GM12874 (cell line): ENCODE data around the gene CA7.

Source experiments
- TF ChIP-seq, protein P1 (sequence below): IDR thresholded peaks from 2 replicates; pipeline ENCODE4 v1.5.1; 2011; ENCODE audit warnings: low read depth, mild to moderate bottlenecking, control low read depth, low read length, moderate library complexity; ENCODE audit not compliant: insufficient read depth

Gene CA7

DNA sequence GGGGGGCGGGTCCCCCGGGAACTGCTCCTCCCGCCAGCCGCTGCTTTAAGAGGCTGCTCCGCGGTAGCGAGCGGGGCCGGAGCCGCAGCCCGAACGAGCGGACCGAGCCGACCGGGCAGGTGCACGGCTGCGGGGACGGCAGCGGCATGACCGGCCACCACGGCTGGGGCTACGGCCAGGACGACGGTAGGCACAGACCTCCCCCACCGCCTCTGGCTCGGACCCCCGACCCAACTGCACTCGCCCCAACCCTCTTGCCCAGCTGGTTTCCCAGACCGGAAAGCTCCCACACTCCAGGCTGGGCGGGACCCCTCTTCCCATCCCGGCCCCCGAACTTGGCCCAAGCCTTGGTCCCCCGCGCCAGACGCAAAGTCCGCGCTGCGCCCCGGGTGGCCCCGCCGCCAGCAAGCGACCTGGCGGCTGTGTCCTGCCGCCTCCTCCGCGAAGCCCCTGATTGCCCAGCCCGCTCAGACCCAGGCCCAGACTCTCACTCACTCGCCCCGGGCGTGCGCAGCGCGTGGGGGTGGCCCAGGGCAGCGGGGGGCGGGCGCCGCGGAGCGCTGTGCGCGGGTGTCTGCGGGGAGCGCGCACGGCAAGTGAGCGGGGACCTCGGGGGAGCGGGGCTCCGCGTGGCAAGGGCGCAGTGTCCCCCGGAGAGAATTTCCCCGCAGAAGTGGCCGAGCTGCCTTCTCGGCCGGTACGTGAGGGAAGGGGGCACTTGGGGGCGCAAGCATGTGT is at the start of gene CA7:
TSS of gene CA7 (plus strand) at position 73 of the 738 bp plus-strand sequence. CDS start at position 147, 74 bp downstream.
- TF ChIP-seq, protein P1, sequence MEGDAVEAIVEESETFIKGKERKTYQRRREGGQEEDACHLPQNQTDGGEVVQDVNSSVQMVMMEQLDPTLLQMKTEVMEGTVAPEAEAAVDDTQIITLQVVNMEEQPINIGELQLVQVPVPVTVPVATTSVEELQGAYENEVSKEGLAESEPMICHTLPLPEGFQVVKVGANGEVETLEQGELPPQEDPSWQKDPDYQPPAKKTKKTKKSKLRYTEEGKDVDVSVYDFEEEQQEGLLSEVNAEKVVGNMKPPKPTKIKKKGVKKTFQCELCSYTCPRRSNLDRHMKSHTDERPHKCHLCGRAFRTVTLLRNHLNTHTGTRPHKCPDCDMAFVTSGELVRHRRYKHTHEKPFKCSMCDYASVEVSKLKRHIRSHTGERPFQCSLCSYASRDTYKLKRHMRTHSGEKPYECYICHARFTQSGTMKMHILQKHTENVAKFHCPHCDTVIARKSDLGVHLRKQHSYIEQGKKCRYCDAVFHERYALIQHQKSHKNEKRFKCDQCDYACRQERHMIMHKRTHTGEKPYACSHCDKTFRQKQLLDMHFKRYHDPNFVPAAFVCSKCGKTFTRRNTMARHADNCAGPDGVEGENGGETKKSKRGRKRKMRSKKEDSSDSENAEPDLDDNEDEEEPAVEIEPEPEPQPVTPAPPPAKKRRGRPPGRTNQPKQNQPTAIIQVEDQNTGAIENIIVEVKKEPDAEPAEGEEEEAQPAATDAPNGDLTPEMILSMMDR, result no peak

DNA sequence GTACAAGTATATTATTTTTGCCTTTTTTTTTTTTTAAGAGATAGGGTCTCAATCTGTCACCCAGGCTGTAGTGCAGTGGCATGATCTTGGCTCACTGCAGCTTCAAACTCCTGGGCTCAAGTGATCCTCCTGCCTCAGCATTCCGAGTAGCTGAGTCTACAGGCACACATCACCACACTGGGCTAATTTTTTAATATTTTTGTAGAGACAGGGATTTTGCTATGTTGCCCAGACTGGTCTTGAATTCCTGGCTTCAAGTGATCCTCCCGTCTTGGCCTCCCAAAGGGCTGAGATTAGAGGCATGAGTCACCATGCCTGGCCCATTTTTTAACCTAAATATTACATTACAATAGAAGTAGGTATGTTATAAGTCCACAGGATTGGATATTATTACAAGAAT is 46.1 kb upstream of the CA7 start:
- TF ChIP-seq, protein P1, result no peak

DNA sequence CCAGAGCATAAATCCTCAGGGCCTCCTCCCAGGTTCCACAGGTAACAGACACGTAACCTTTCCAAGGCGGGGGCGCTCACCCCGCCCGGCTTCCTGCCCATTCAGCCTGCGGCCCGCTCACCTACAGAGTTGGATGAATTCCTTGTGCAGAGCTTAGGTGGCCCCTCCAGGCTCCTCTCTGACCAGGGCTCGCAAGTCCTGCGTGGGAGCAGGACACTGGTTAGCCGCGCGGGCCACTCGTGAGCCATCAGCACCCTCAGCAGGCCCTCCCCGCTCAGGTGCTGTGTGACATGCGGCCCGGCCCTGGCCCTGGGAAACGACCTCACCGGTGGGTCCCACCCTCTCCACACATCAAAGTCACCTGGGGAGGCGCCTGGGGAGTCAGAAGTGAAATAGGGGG is 43.4 kb upstream of the CA7 start:
- TF ChIP-seq, protein P1, result no peak

DNA sequence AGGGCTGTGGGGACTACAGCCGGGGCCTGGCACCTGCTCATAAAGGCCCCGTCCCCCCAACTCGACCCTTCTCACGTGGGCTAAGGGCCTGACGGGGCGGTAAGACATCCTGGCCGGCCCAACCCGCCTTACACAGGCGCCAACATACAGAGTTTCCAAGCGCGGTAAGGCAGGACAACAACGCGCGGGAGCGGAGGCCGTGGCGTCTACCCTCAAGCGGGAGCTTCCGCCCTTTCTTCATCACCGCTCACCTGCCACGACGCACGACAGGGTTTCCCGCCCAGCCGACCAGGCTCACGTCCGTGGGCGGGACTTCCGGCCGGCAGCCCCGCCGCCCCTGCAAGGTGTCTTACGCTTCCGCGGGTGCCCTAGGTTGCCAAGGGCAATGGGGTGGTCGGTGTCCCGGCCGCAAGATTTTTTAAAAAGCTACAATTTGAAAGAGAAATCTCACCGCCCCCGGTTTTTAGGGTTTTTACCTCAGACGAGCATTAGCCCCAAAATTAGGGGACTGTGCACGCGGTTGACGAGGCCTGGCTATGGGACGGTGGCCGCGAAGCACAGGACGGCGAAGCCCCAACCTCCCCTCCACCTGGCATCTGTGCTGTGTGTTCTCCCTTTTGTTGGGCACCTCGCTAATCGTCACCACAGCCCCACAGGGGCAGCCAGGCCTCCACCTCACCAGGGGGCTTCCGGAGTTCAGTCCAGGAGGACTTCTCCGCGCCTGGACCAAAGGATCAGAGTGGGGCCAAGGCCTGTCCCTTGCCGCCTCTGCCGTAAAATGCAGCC is 42.7 kb upstream of the CA7 start, which contains the start of gene TERB1:
TSS of gene TERB1 (minus strand) at position 265 of the 786 bp plus-strand sequence. CDS start 4,786 bp downstream, outside the sequence.
- TF ChIP-seq, protein P1, result no peak

DNA sequence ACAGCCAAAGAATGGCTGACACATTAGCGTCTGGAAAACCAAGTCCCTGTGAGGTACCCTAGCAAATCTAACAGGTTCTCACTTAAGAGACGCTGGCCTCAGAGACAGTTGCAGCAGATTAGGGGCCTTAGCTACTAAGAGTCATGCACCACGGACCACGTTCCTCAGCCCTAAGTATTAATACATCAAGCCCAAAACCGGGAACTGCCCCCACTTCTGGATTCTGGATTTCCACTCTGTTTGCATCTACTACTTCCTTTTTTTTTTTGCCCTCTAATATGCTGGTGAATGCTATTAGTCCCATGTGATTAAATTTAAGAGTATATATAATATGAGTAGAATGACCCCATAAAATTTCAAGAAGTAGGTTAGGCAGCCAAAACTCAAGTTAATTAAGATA is 42.1 kb upstream of the CA7 start:
- TF ChIP-seq, protein P1, result no peak

DNA sequence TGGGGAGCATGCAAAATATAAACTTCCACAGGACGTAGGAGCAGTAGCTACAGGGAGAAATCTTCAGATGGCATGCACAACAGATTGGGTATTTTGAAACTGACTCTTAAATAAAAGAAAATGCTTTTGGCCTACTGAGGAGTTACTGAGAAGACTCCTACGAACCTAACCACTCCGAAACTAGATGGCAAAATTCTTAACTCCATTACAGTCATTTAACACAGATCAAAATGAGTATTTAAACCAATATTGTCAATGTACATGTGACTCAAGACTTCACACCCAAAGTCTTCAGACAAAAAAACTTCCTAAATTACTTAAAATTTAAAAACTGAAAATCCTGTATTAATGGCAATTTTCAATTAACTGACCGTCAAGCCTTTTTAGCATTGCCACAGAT is 34.4 kb upstream of the CA7 start:
- TF ChIP-seq, protein P1, result no peak

DNA sequence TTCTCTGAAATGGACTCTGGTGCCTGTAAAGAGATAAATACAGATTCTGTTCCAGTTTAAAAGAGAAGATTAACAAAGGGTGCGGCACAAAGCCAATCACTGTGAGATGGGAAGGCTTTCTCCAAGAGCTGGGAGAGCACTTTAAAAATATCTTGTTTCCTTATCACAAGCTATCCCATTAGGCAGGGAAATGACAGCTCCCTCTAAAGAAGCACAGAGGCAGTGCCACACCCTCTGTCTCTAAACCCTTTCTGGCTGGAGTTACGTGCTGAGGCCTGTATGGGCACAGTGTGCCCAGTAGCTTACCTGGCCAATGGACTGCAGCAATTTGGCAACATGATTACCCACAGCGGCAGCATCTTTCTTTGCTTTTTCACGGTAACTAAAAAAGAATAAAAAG is 33.8 kb upstream of the CA7 start:
- TF ChIP-seq, protein P1, result no peak
